ENCODE results near the gene CLCNKA.
"Not testable (repeated sequence)": the region's sequence is repeated elsewhere in the genome, so short reads cannot be mapped to it uniquely, and the experiment has no call there.

CLCNKA gene

GRCh38 chr1:16021681-16022080, at the start of gene CLCNKA:
TSS of gene CLCNKA (plus strand) at chr1:16022036. CDS start at chr1:16022620, 584 bp downstream.
- no peak for DNase-seq

DNA sequence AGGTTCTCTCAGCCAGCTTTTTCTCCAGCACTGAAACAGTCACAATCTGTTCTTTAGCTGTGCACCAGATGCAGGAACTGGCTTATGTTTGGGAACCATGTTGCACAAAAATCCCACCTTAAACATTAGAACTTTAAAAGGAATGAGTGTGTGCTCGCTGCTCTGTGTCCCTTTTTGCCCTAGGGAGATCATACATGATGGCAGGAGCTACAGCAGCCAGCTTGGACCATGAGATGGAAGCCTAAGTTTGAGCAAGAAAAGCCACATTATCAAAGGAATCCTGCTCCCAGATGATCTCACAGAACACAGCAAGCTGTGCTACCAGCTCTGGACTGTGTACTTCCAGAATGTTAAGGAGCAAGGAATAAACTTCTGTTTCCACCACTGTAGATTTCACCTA, 49.4 kb upstream of the CLCNKA start:
- no peak for DNase-seq

GRCh38 chr1:15973772-15974171, 48.1 kb upstream of the CLCNKA start:
- DNase-seq, result no peak

DNA sequence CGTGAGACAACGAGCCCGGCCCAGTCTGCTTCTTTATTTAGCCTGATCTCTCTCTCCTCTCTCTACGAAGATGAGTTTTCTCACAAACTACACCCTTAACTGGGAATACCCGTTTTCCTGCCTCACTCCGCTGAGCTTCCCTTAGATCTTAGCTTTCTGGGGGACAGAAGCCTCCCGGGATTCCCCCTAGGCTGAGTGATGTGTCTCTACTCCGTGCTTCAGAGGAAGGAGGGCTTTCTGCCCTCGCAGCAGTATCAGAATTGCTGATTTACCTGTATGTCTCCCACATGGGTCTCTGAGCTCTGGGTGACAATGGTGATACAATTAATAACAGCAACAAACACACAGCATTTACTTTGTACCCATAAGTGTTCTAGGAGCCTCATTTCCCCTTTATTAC, 47.0 kb upstream of the CLCNKA start:
- DNase-seq, result peak; percentile 47

- DNase-seq, result peak; percentile 76
Measured at GRCh38 chr1:15975358-15975804, 46.5 kb upstream of the CLCNKA start.

DNA sequence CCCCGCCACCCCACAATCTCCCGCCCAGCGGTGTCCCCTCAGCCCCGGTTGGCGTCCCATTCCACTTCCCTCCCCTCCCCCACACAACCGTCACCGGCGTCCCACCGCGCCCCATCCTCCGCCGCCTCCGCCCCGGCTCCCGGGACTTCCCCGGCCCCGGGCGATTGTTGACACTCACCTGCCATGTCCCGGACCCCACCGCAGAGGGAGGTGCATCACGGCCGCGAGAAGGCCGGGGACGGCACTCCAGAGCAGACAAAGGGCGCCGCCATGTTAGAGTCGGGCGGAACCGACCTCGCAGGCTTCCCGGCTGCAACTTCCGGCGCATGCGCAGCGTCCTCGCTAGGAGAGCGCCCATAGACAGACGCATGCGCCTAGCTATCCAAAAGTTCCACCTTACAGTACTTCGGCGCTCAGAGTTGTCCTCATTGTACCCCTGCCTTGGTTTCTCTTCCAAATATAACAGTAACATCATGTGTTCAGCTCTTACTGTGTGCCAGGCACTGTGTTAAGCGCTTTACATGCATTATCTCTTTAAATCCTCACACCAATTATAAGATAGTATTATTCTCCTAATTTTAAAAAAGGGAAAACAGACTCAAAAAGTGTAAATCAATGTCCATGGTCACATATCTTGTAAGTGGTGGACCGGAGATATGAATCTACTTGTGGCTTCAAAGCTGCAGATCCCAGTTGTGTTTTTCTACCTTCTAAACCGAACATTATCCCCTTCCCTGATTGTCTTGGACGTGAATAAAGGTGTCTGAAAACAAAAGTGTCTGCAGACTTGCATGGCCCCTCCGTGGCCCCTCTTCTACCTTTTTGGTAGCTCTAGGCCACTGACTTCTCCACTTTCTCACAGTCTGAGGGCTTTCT, 45.8 kb upstream of the CLCNKA start, which contains the start of gene ZBTB17:
ZBTB17 (minus strand) TSS at position 297 of the 876 bp plus-strand sequence. CDS start 27,606 bp downstream, outside the sequence.
- DNase-seq, result peak; percentile 97

- not testable (repeated sequence) for DNase-seq
Measured at GRCh38 chr1:15977947-15978346, 43.9 kb upstream of the CLCNKA start.

DNA sequence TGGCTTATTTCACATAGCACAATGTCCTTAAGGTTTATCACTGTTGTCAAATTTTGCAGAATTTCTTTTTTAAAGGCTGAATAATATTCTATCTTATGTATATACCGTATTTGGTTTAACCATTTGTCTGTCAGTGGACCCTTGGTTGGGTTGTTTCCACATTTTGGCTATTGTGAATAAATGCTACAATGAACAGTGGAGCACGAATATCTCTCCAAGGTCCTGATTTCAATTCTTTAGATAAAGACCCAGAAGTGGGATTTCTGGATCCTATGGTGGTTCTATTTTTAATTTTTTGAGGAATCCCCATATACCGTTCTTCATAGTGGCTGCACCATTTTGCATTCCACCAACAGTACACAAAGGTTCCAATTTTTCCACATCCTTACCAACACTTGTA, 40.2 kb upstream of the CLCNKA start:
- DNase-seq, result no peak

DNA sequence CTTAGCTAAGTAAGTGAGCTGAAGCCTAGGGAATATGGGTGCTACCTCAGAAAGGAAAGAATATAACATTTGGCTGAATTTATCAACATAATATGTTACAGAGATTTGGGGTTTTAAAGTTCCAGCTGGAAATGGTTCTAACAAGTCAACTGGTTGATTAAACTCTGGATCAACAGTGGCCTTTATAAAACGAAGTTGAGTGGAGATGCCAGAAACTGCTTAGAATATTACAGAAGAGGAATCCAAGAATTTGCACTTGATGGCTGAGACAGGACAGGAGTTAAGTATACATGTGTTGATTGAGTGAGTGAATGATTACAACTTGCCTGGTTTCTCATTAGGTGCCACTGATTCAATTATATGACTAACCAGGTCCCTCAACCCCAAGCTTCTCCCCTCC, 38.6 kb upstream of the CLCNKA start:
- DNase-seq, result no peak

- DNase-seq, result no peak
Measured at GRCh38 chr1:15985611-15986297, 36.1 kb upstream of the CLCNKA start.

DNA sequence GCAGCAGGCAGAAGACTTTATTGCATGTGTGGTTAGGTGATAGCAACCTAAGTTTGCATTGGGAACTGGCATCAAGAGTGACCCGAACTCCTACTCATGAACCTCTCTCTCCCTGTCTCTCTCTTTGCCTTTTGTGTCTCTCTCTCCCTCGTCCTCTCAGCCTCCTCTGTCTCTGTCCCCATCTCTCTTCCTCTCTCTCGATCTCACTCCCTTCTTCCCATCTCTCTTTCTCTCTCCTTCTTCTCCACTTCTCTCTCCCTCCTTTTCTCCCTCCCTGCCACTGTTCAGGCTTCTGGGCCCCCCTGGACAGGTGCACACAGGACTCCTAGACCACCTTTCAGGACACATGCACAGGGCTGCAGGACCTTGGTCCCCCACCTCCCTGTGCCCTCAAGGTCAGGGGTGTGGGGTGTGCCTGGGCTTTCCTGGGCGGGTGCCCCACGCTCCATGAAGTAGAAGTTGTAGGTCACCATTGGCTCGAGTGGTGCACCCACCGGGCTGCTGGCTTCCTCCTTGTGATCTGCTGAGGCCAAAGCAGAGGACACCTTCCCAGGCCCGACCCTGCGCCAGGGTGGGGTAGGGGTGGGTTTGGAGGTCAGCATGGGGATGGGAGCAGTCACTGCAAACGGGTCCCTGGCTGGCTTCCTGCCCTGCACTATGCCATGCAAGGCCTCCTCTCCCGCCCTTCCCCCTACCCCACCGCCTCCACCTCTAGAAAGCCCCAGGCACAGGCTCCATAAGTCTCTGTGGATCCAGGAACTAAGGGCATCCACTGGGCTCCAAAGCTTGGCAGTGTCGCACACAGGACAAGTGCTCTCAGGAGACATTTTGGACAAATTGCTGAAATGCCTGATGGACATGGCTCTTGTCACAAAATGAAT, 32.7 kb upstream of the CLCNKA start:
- no peak for DNase-seq

GRCh38 chr1:15989776-15990175, 32.1 kb upstream of the CLCNKA start:
- DNase-seq, result no peak

GRCh38 chr1:15991427-15992186, 30.2 kb upstream of the CLCNKA start:
- DNase-seq, result no peak

GRCh38 chr1:15992187-15992553, 29.7 kb upstream of the CLCNKA start:
- no peak for DNase-seq

GRCh38 chr1:15992582-15993500, 29.0 kb upstream of the CLCNKA start:
- DNase-seq, result no peak

DNA sequence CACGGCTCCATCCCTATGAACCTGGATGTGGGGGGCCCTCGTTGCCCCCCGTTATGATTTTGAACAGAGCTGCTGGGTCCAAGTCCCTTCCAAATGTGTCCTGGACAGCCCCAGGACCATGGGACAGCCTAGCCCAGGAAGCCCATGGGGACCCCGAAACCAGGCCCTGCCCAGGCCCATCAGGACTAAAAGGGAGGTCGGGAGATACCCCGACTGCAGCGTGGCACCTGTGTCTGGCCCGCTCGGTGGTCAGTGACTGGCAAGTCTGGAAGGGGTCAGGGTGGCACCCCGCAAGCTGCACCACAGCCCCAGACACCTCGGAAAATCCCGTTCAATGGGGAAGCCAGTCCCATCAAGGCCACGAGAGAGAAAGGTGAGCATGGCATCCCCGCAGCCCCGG, 28.2 kb upstream of the CLCNKA start:
- DNase-seq, result no peak

- DNase-seq, result no peak
Measured at GRCh38 chr1:15994081-15994480, 27.8 kb upstream of the CLCNKA start.

GRCh38 chr1:15994590-15995351, 27.1 kb upstream of the CLCNKA start:
- DNase-seq, result peak; percentile 51

DNA sequence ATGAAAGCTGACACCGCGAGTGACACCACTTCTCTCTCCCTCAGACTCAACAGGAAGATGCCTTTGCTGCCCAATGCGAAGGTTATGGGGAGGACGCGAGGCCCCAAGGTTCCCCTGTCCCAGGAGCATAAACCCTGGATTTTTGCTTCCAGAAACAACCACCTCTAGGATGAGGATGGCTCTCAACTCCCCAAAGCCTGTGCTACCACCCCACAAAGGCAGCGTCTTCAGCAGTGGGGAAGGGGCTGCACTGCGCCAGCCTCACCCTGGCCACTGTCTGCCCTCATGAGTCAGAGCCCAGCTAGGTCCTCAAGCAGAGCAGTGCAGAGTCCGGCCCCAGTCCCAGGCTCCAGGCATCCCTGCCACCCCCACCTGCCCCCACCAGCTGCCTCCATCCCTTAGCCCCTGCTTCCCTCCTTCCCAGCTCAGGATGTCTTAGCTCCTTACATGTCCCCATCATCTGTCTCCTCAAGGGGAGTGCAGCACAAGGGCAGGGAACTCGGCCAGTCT, 24.7 kb upstream of the CLCNKA start:
- DNase-seq, result no peak

DNA sequence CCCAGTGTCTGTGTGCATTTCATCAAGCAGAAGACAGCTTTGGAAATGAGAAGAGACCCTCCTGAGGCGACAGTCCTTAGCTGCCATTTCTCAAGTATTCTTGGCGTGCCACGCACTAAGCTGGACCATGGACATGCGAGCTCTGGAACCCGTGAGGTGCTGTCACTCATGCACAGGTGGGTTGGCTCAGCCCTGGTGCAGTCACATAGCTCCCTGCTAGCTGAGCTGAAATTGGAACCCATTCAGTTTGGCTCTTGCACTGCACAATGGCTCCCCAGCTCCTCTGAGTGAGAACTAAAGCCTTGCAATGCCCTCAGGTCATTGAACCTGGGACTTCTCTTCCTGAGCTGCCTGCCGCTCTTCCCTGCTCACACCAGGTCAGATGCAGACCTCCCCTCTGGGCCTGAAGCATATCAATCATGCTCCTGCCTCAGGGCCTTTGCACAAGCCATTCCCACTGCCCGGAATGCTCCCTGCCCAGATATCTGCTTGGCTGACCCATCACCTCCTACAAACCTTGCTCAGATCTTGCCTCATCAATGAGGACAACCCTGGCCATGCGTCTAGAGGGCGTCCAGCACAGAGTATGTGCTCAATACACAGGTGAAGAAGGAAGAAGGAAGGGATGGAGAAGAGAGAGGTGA, 24.1 kb upstream of the CLCNKA start:
- no peak for DNase-seq

Measured in activated CD4-positive, alpha-beta T cell treated with anti-CD3 and anti-CD28 coated beads, Interleukin-2, amount 50 U/mL, for 16 hours (primary cell).